ENCODE measurements around the gene ARHGAP44. TPM values are rescaled to one million over a fixed set of nuclear protein-coding genes. Genes with fewer than 3 reads are reported as not detected.

Gene ARHGAP44
- total and polyA plus RNA-seq, 2 donors (not counting 1 experiment from before 2014, with no cell fraction given) = 0.78 to 11.6 TPM

GRCh38 chr17:12952012-12952411 lies 162.7 kb downstream of the ARHGAP44 start:
- Histone ChIP-seq H4K20me1 (ENCODE audit: control insufficient read depth, insufficient read depth, low read length, poor library complexity, severe bottlenecking) (no peaks in the 10 kb centered on the region), H3K4me1 (ENCODE audit: control insufficient read depth in 2 of 2, insufficient read depth in 2 of 2, low read length in 2 of 2) (no peaks in the 10 kb centered on the region), H3K36me3 (replicated peaks in 1 of 2; ENCODE audit: control extremely low read depth in 1 of 2, control insufficient read depth in 1 of 2, extremely low read depth in 1 of 2, insufficient read depth in 2 of 2, low read length in 1 of 2) (no peaks in the 10 kb centered on the region), H2AFZ (ENCODE audit: insufficient read depth, low read depth, low read length, poor library complexity, severe bottlenecking) (no peak overlapping the region), H3K79me2 (ENCODE audit: control insufficient read depth, insufficient read depth, low read length) (no peaks in the 10 kb centered on the region), H3K4me2 (replicated peaks; ENCODE audit: low read depth, low read length, poor library complexity, severe bottlenecking) (no peak overlapping the region), H3K4me3 (ENCODE audit: control extremely low read depth in 1 of 5, extremely low read depth in 1 of 5, insufficient read depth in 1 of 5, low read depth in 2 of 5, low read length in 4 of 5) (no peak overlapping the region), H3K9me3 (ENCODE audit: control extremely low read depth in 1 of 3, control insufficient read depth in 2 of 3, insufficient read depth in 1 of 3, low read length in 2 of 3) (peaks cover 0 to 12% (median 0%) of the 10 kb centered on the region in 3 donors), H3K9ac (ENCODE audit: low read length) (no peak overlapping the region), H3K27me3 (replicated peaks in 1 of 4; ENCODE audit: control extremely low read depth in 1 of 4, control insufficient read depth in 3 of 4, insufficient read depth in 4 of 4, low read length in 3 of 4) (no peaks in the 10 kb centered on the region), H3K27ac (ENCODE audit: low read length in 2 of 2) (no peak overlapping the region)
- intact Hi-C loops (cut with micrococcal nuclease) = no loop called here
- ChIA-PET CTCF (no interaction called here), POLR2A (no interaction called here)
- DNase-seq = no peak
- Mint-ChIP-seq H3K9me3 (ENCODE audit: insufficient read depth) (no peaks in the 10 kb centered on the region), H3K4me3 (no peak overlapping the region), H3K27me3 (no peaks in the 10 kb centered on the region), H3K4me1 (no peaks in the 10 kb centered on the region), H3K27ac (no peak overlapping the region)
- ATAC-seq (ENCODE audit: low read depth) = no peak
- no peak for TF ChIP-seq CTCF (IDR thresholded peaks at IDR 0.05)
- TF ChIP-seq EZH2 (IDR thresholded peaks at IDR 0.05; ENCODE audit: borderline replicate concordance, insufficient read depth, low read depth, low read length, poor library complexity, severe bottlenecking) = no peak
- 100% methylated on average over 2 of the region's 4 CpGs for WGBS (ENCODE audit: insufficient coverage)

- Histone ChIP-seq H3K9ac (ENCODE audit: low read length) (no peak overlapping the region), H3K9me3 (ENCODE audit: control extremely low read depth in 1 of 3, control insufficient read depth in 2 of 3, insufficient read depth in 1 of 3, low read length in 2 of 3) (peaks cover 0 to 12% (median under 1%) of the 10 kb centered on the region in 3 donors), H3K4me3 (ENCODE audit: control extremely low read depth in 1 of 5, extremely low read depth in 1 of 5, insufficient read depth in 1 of 5, low read depth in 2 of 5, low read length in 4 of 5) (no peak overlapping the region), H4K20me1 (ENCODE audit: control insufficient read depth, insufficient read depth, low read length, poor library complexity, severe bottlenecking) (no peaks in the 10 kb centered on the region), H3K36me3 (replicated peaks in 1 of 2; ENCODE audit: control extremely low read depth in 1 of 2, control insufficient read depth in 1 of 2, extremely low read depth in 1 of 2, insufficient read depth in 2 of 2, low read length in 1 of 2) (no peaks in the 10 kb centered on the region), H3K4me1 (ENCODE audit: control insufficient read depth in 2 of 2, insufficient read depth in 2 of 2, low read length in 2 of 2) (no peaks in the 10 kb centered on the region), H3K27me3 (replicated peaks in 1 of 4; ENCODE audit: control extremely low read depth in 1 of 4, control insufficient read depth in 3 of 4, insufficient read depth in 4 of 4, low read length in 3 of 4) (no peaks in the 10 kb centered on the region), H3K4me2 (replicated peaks; ENCODE audit: low read depth, low read length, poor library complexity, severe bottlenecking) (no peak overlapping the region), H3K27ac (ENCODE audit: low read length in 2 of 2) (no peak overlapping the region), H2AFZ (ENCODE audit: insufficient read depth, low read depth, low read length, poor library complexity, severe bottlenecking) (no peak overlapping the region), H3K79me2 (ENCODE audit: control insufficient read depth, insufficient read depth, low read length) (no peaks in the 10 kb centered on the region)
- H3K4me3 Mint-ChIP-seq = no peak overlapping the region
- ChIA-PET CTCF (interaction anchor here (0.5 kb wide), 1 partner anchor 79 kb away, joined by 4 read pairs; no protein-coding TSS in a partner anchor), POLR2A (no interaction called here)
- ATAC-seq (ENCODE audit: low read depth) = no peak
- TF ChIP-seq EZH2 (IDR thresholded peaks at IDR 0.05; ENCODE audit: borderline replicate concordance, insufficient read depth, low read depth, low read length, poor library complexity, severe bottlenecking) (no peak), CTCF (IDR thresholded peaks at IDR 0.05) (no peak)
- H3K27ac Mint-ChIP-seq = no peak overlapping the region
- intact Hi-C loops (cut with micrococcal nuclease) = no loop called here
- no peaks in the 10 kb centered on the region for H3K4me1 Mint-ChIP-seq
- H3K9me3 Mint-ChIP-seq (ENCODE audit: insufficient read depth) = peaks cover 3% of the 10 kb centered on the region
- WGBS (ENCODE audit: insufficient coverage) = 97% methylated on average over 13 of the region's 13 CpGs
- no peak for DNase-seq
- no peaks in the 10 kb centered on the region for H3K27me3 Mint-ChIP-seq
These were observed 163.9 kb downstream of the ARHGAP44 start for GRCh38 chr17:12953156-12953555.

All from B cell (primary cell).